ENCODE measurements around the gene MED16. TPM values are rescaled to one million over a fixed set of nuclear protein-coding genes. Genes with fewer than 3 reads are reported as not detected.

MED16 gene
- total RNA-seq, 1 experiment from 2014 or later = 10.8 TPM

DNA sequence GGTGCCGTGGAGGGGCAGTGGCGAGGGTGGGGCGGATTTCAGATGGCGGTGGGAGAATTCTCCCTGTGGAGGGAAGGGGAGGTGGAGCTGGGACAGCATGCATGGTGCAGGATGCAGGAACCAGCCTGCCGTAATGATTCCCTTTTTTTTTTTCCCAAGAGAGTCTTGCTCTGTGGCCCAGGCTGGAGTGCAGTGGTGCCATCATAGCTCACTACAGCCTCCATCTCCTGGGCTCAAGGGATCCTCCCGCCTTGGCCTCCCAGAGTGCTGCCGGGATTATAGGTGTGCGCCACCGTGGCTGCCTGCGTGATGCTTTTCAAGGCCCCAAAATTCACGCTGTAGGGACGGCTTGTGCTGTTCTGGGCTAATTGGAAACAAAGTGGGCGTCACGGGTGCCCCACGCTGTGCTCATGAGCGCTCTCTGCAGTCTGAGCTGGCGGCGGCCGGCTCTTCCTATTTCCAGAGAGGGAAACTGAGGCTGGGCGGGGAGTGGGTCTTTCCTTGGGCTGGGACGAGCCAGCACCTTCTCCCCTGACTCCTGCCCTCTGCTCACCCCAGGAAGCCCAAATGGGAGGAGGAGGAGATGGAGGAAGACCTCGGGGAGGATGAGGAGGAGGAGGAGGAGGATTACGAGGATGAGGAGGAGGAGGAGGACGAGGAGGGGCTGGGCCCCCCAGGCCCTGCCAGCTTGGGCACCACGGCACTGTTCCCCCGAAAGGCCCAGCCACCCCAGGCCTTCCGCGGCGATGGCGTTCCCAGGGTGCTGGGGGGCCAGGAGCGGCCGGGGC lies 39.1 kb upstream of the MED16 start:
- no peak overlapping the region for H3K4me3 ChIP-seq (ENCODE audit: low read length)
- H3K9me3 ChIP-seq (ENCODE audit: low read length) = no peaks in the 10 kb centered on the region
- no peak overlapping the region for H3K4me2 ChIP-seq (ENCODE audit: low read depth, low read length, poor library complexity, severe bottlenecking)
- no peak overlapping the region for H3K27ac ChIP-seq (ENCODE audit: low read length)
- H3K4me1 ChIP-seq (ENCODE audit: low read length) = peaks cover 4% of the 10 kb centered on the region
- no peaks in the 10 kb centered on the region for H3K36me3 ChIP-seq (ENCODE audit: insufficient read depth, low read length)
- H3K9ac ChIP-seq (ENCODE audit: low read length) = no peak overlapping the region
- no peaks in the 10 kb centered on the region for H3K9me2 ChIP-seq (replicated peaks; ENCODE audit: insufficient read depth, low read length)
- H3K79me2 ChIP-seq (ENCODE audit: low read length) = no peaks in the 10 kb centered on the region
- no peaks in the 10 kb centered on the region for H3K27me3 ChIP-seq (ENCODE audit: low read length)
- DNase-seq = no peak
- peaks cover 5% of the 10 kb centered on the region; the same call in 1 of the 2 replicates for H4K20me1 ChIP-seq (ENCODE audit: insufficient read depth, low read depth, low read length)
- H2AFZ ChIP-seq (ENCODE audit: low read length) = no peak overlapping the region

DNA sequence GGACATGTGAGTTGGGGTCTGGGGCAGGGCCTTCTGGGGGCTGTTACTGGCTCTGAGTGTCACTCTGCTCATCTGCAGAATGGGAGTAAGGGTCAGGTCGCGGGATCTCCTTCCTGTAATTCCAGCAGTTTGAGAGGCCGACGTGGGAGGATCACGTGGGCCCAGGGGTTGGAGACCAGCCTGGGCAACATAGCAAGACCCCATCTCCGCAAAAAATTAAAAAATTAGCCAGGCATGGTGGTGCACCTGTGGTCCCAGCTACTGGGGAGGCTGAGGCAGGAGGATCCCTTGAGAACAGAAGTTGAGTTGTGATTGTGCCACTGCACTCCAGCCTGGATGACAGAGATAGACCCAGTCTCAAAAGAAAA lies 36.9 kb upstream of the MED16 start:
- no peaks in the 10 kb centered on the region for H3K79me2 ChIP-seq (ENCODE audit: low read length)
- H3K27ac ChIP-seq (ENCODE audit: low read length) = no peak overlapping the region
- no peak overlapping the region for H3K4me2 ChIP-seq (ENCODE audit: low read depth, low read length, poor library complexity, severe bottlenecking)
- no peak overlapping the region for H3K9ac ChIP-seq (ENCODE audit: low read length)
- peaks cover 23% of the 10 kb centered on the region for H3K4me1 ChIP-seq (ENCODE audit: low read length)
- H3K36me3 ChIP-seq (ENCODE audit: insufficient read depth, low read length) = no peaks in the 10 kb centered on the region
- peaks cover 5% of the 10 kb centered on the region; the same call in 1 of the 2 replicates for H4K20me1 ChIP-seq (ENCODE audit: insufficient read depth, low read depth, low read length)
- no peak overlapping the region for H2AFZ ChIP-seq (ENCODE audit: low read length)
- no peaks in the 10 kb centered on the region for H3K27me3 ChIP-seq (ENCODE audit: low read length)
- no peaks in the 10 kb centered on the region for H3K9me2 ChIP-seq (replicated peaks; ENCODE audit: insufficient read depth, low read length)
- no peak for DNase-seq
- H3K9me3 ChIP-seq (ENCODE audit: low read length) = no peaks in the 10 kb centered on the region
- H3K4me3 ChIP-seq (ENCODE audit: low read length) = no peak overlapping the region

DNA sequence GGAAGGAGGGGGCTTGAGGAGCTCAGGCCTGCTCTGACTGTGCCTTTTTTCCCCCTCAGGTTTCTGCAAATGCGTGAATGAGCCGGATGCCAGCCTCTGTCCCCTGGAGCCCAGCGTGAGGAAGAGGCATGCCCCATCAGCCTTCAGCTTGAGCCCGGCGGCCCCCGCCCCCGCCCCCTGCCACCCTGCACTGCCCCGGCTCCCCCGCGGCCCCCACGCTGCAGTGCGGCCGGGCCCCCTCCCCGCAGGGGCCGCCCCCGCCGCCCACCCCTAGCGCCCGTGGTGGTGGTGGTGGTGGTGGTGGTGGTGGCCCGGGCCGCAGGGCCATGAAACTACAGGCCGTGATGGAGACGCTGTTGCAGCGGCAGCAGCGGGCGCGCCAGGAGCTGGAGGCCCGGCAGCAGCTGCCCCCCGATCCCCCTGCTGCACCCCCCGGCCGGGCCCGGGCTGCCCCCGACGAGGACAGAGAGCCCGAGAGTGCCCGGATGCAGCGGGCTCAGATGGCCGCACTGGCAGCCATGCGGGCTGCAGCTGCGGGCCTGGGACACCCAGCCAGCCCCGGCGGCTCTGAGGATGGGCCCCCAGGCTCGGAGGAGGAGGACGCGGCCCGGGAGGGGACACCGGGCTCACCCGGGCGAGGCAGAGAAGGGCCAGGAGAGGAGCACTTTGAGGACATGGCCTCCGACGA lies 36.4 kb upstream of the MED16 start:
- H3K27ac ChIP-seq (ENCODE audit: low read length) = no peak overlapping the region
- H3K36me3 ChIP-seq (ENCODE audit: insufficient read depth, low read length) = no peaks in the 10 kb centered on the region
- H3K4me3 ChIP-seq (ENCODE audit: low read length) = no peak overlapping the region
- no peak overlapping the region for H2AFZ ChIP-seq (ENCODE audit: low read length)
- DNase-seq = no peak
- H3K4me2 ChIP-seq (ENCODE audit: low read depth, low read length, poor library complexity, severe bottlenecking) = no peak overlapping the region
- H3K9ac ChIP-seq (ENCODE audit: low read length) = no peak overlapping the region
- H3K9me3 ChIP-seq (ENCODE audit: low read length) = no peaks in the 10 kb centered on the region
- H4K20me1 ChIP-seq (ENCODE audit: insufficient read depth, low read depth, low read length) = peaks cover 5% of the 10 kb centered on the region; the same call in 1 of the 2 replicates
- H3K79me2 ChIP-seq (ENCODE audit: low read length) = no peaks in the 10 kb centered on the region
- H3K4me1 ChIP-seq (ENCODE audit: low read length) = peaks cover 25% of the 10 kb centered on the region
- H3K27me3 ChIP-seq (ENCODE audit: low read length) = no peaks in the 10 kb centered on the region
- H3K9me2 ChIP-seq (replicated peaks; ENCODE audit: insufficient read depth, low read length) = no peaks in the 10 kb centered on the region

DNA sequence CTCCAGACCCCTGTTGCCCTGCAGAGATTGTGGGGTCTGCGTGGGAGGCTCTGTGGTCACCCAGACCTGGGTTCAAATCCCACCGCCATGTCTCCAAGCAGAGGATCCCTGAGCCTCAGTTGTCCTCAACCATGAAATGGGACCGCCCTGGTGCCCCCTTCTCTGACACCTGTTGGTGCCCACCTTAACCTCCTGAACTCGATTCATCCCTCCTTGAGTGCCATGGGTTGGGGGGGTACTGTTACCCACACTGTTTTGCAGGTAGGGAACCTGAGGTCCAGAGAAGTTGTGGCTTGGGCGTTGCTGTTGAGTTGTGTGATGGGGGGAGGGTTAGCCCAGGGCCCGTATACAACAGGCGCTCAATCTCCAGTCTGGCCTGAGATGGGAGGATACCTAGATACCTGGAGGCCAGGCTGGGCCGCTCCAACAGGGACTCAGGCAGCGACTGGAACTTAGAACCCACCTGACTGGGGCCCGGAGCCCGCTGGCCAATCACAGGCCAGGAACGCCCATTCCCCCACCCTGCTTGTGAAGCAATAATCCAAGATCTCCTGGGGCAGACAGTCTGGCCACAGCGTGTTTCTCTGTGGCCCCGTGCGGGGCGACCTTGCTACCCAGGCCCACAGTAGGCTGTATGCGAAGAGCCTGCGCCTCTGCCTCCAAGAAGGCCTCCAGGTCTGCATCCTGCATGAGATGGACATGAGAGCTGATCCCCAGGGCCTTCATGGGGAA lies 35.6 kb upstream of the MED16 start:
- H3K4me2 ChIP-seq (ENCODE audit: low read depth, low read length, poor library complexity, severe bottlenecking) = no peak overlapping the region
- no peak overlapping the region for H2AFZ ChIP-seq (ENCODE audit: low read length)
- H3K4me3 ChIP-seq (ENCODE audit: low read length) = no peak overlapping the region
- peaks cover 25% of the 10 kb centered on the region for H3K4me1 ChIP-seq (ENCODE audit: low read length)
- H3K9me3 ChIP-seq (ENCODE audit: low read length) = no peaks in the 10 kb centered on the region
- H3K27me3 ChIP-seq (ENCODE audit: low read length) = no peaks in the 10 kb centered on the region
- DNase-seq = no peak
- no peaks in the 10 kb centered on the region for H3K79me2 ChIP-seq (ENCODE audit: low read length)
- H3K27ac ChIP-seq (ENCODE audit: low read length) = no peak overlapping the region
- H3K36me3 ChIP-seq (ENCODE audit: insufficient read depth, low read length) = no peaks in the 10 kb centered on the region
- no peaks in the 10 kb centered on the region for H3K9me2 ChIP-seq (replicated peaks; ENCODE audit: insufficient read depth, low read length)
- peaks cover 5% of the 10 kb centered on the region; the same call in 1 of the 2 replicates for H4K20me1 ChIP-seq (ENCODE audit: insufficient read depth, low read depth, low read length)
- H3K9ac ChIP-seq (ENCODE audit: low read length) = no peak overlapping the region

DNA sequence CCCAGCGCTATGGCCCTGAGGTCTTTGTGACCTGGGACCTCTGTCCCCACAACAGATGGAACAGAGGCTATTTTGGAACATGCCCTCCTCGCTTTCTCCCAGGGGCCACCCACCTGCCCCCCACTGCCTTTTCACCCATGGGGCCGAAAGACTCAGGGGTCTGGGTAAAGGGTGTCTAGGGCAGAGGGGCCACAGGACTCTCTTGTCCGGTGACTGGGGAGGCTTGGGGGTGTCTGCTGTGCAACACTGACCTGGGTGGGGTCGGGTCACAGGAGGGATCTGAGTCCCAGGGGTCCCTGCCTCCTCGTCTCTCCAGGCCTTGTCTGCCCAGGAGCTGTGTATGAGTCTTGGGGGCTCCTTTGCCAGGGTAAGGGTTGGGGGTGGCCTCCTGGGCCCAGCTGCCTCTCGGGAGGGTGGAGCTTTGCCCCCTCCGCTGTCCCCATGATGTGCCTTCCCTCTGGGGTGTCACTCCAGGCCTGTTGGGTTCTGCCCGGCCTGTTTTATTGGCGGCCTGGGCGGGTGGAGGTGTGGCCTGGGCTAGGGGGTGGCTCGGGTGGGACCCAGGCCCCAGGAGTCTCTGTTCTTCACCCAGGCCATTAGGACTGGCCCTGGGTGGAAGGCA lies 34.9 kb upstream of the MED16 start:
- Histone ChIP-seq H3K4me1 (ENCODE audit: low read length) (peaks cover 25% of the 10 kb centered on the region), H3K27me3 (ENCODE audit: low read length) (no peaks in the 10 kb centered on the region), H3K36me3 (ENCODE audit: insufficient read depth, low read length) (no peaks in the 10 kb centered on the region), H3K79me2 (ENCODE audit: low read length) (no peaks in the 10 kb centered on the region), H2AFZ (ENCODE audit: low read length) (no peak overlapping the region), H4K20me1 (ENCODE audit: insufficient read depth, low read depth, low read length) (peaks cover 5% of the 10 kb centered on the region; the same call in 1 of the 2 replicates), H3K9me2 (replicated peaks; ENCODE audit: insufficient read depth, low read length) (no peaks in the 10 kb centered on the region), H3K4me2 (ENCODE audit: low read depth, low read length, poor library complexity, severe bottlenecking) (no peak overlapping the region), H3K4me3 (ENCODE audit: low read length) (no peak overlapping the region), H3K9ac (ENCODE audit: low read length) (no peak overlapping the region), H3K9me3 (ENCODE audit: low read length) (no peaks in the 10 kb centered on the region), H3K27ac (ENCODE audit: low read length) (no peak overlapping the region)
- no peak for DNase-seq

DNA sequence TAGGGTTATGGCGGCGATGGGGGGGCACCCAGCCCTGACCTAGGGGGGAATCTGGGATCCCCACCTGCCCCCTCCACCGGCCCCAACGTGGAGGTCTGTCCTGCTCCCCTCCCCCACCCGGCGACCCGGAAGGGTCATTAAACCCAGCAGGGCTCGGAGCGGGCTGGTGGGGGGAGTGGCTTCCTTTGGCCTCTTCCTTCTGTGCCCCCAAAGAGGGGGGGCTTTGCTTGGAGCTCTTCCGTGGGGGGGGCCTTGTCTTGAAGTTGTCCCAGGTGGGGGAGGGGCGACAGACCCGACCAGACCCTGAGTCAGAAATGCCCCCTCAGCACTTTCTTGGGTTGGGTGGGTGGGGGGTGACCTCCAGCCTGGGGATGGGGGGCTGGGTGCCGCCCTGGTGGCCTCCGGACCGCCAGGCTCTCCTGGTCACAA lies 34.4 kb upstream of the MED16 start:
- no peak overlapping the region for H2AFZ ChIP-seq (ENCODE audit: low read length)
- no peaks in the 10 kb centered on the region for H3K27me3 ChIP-seq (ENCODE audit: low read length)
- no peaks in the 10 kb centered on the region for H3K9me2 ChIP-seq (replicated peaks; ENCODE audit: insufficient read depth, low read length)
- no peak overlapping the region for H3K27ac ChIP-seq (ENCODE audit: low read length)
- DNase-seq = no peak
- H3K4me2 ChIP-seq (ENCODE audit: low read depth, low read length, poor library complexity, severe bottlenecking) = peak overlapping the region; percentile 99
- peaks cover 5% of the 10 kb centered on the region; the same call in 1 of the 2 replicates for H4K20me1 ChIP-seq (ENCODE audit: insufficient read depth, low read depth, low read length)
- H3K9me3 ChIP-seq (ENCODE audit: low read length) = no peaks in the 10 kb centered on the region
- no peaks in the 10 kb centered on the region for H3K79me2 ChIP-seq (ENCODE audit: low read length)
- H3K36me3 ChIP-seq (ENCODE audit: insufficient read depth, low read length) = no peaks in the 10 kb centered on the region
- peaks cover 25% of the 10 kb centered on the region for H3K4me1 ChIP-seq (ENCODE audit: low read length)
- H3K4me3 ChIP-seq (ENCODE audit: low read length) = peak overlapping the region; percentile 76; the same call in 1 of the 2 replicates
- no peak overlapping the region for H3K9ac ChIP-seq (ENCODE audit: low read length)

DNA sequence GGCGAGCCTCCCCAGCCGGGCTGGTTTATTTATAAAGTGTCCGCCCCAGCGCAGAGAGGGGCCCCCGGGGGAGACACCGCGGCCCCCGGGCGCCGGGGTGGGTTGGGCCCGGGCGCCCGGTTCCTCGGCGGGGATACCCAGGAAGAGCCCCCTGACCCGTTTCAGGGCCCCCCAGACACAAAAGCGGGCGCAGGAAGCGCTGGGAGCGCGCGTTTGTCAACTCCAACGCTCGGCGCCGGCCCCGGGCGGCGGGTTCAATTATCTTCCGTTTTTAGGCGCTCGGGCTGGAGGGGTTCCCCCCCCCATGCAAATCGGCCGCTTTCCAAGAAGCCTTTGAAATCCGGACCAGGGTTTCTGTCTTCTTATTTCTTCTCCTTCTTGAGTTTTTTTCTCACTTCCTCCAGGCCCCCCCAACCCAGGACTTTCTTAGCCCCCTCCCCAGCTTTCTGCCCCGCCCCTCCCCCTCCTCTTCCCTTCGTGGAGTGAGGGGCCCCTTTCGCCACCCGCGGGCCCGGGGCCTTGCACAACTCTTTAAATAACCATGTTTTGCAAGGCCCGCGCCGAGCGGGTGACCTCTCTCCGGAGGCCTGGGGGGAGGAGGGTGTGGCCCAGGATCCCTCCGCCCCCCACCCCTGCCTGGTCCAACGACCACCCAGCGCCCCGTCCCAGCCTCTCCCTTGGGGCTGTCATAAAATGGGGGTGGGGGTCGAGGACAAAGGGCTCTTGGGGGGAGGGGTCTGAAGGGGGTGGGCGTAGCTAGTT lies 33.8 kb upstream of the MED16 start:
- H3K9me2 ChIP-seq (replicated peaks; ENCODE audit: insufficient read depth, low read length) = no peaks in the 10 kb centered on the region
- H3K9ac ChIP-seq (ENCODE audit: low read length) = peak overlapping the region; percentile 68
- H3K4me3 ChIP-seq (ENCODE audit: low read length) = peak overlapping the region; percentile 76
- H4K20me1 ChIP-seq (ENCODE audit: insufficient read depth, low read depth, low read length) = peaks cover 5% of the 10 kb centered on the region; the same call in 1 of the 2 replicates
- peak; percentile 94 for DNase-seq
- H3K36me3 ChIP-seq (ENCODE audit: insufficient read depth, low read length) = no peaks in the 10 kb centered on the region
- peak overlapping the region; percentile 47; the same call in 1 of the 2 replicates for H3K27ac ChIP-seq (ENCODE audit: low read length)
- no peak overlapping the region for H2AFZ ChIP-seq (ENCODE audit: low read length)
- no peaks in the 10 kb centered on the region for H3K27me3 ChIP-seq (ENCODE audit: low read length)
- peak overlapping the region; percentile 99 for H3K4me2 ChIP-seq (ENCODE audit: low read depth, low read length, poor library complexity, severe bottlenecking)
- H3K4me1 ChIP-seq (ENCODE audit: low read length) = peaks cover 25% of the 10 kb centered on the region
- H3K79me2 ChIP-seq (ENCODE audit: low read length) = no peaks in the 10 kb centered on the region
- no peaks in the 10 kb centered on the region for H3K9me3 ChIP-seq (ENCODE audit: low read length)

All from Karpas-422 (cell line).